WI38 (cell line): ENCODE data around the gene KANK2.

Experiments used
- H3K4me3 ChIP-seq: 2 replicates; pipeline ENCODE4 v1.5.1; 2011; ENCODE audit warnings: low read depth, mild to moderate bottlenecking, control low read depth, low read length
- CTCF ChIP-seq: IDR thresholded peaks from 2 replicates; pipeline ENCODE4 v1.5.1; 2012; ENCODE audit warnings: low read depth, mild to moderate bottlenecking, control low read depth, low read length

Gene KANK2

GRCh38 chr19:11115042-11115441 is 82.3 kb downstream of the KANK2 start:
- no peak overlapping the region for H3K4me3 ChIP-seq
- no peak for TF ChIP-seq CTCF
